GM20000 (cell line): ENCODE data around the gene POTEI.
"Not testable (repeated sequence)": the region's sequence is repeated elsewhere in the genome, so short reads cannot be mapped to it uniquely, and the experiment has no call there.

Experiments
- DNase-seq: peaks from one replicate; pipeline ENCODE4 v3.0.0; 2012; ENCODE audit warnings: low spot score
- CTCF ChIP-seq: IDR thresholded peaks from 2 replicates; pipeline ENCODE4 v1.5.1; 2012; ENCODE audit warnings: mild to moderate bottlenecking, control low read depth; ENCODE audit errors: extremely low read depth, missing control alignments

Gene POTEI

DNA sequence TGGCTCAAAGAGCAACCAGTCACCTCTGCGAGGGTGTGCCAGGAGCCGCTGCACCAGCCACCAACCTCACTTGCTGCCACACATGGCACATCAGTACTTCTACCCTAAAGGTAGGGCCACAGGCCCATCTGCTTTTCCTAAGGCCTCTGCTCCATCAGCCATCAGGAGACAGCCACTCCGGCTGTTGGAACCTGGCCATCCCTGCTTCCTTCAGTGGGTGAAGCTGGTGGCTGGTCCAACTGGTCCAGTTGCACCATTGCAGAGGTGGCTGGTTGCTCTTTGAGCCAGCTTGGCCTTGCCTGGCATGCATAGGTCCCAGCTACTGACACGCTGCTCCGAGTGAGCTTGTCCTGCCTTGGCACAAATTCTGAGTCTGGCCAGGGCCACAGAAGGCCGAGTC is 53.7 kb downstream of the POTEI start:
- DNase-seq: not testable (repeated sequence)

- DNase-seq: not testable (repeated sequence)
These were observed 54.4 kb downstream of the POTEI start for GRCh38 chr2:130454712-130455083.

DNA sequence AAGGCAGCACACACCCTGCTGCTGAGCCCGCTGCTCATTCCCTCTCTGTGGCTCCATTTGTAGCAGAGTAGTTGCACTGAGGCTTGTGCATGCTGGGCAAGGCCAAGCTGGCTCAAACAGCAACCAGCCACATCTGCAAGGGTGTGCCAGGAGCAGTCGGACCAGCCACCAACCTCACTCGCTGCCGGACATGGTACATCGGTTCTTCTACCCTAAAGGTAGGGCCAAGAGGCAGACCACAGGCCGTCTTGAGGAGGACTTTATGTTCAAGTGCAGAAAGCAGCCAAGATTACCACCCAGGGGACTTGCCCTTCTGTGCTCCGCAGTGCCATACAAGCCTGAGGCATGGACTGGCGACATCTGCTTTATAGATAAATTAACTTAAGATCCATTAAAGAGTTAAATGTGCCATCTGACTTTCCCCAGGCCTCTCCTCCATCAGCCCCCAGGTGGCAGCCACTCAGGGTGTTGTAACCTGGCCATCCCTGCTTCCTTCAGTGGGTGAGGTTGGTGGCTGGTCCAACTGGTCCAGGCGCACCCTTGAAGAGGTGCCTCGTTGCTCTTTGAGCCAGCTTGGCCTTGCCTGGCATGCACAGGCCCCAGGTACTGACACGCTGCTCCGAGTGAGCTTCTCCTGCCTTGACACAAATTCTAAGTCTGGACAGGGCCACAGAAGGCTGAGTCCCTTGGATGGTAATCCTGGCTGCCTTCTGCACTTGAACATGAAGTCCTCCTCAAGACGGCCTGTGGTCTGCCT is 55.0 kb downstream of the POTEI start:
- not testable (repeated sequence) for DNase-seq

- DNase-seq: not testable (repeated sequence)
These were observed 56.2 kb downstream of the POTEI start for GRCh38 chr2:130452897-130453296.

GRCh38 chr2:130451823-130452222 is 57.3 kb downstream of the POTEI start:
- DNase-seq: not testable (repeated sequence)

GRCh38 chr2:130451278-130451677 is 57.9 kb downstream of the POTEI start:
- DNase-seq: not testable (repeated sequence)

DNA sequence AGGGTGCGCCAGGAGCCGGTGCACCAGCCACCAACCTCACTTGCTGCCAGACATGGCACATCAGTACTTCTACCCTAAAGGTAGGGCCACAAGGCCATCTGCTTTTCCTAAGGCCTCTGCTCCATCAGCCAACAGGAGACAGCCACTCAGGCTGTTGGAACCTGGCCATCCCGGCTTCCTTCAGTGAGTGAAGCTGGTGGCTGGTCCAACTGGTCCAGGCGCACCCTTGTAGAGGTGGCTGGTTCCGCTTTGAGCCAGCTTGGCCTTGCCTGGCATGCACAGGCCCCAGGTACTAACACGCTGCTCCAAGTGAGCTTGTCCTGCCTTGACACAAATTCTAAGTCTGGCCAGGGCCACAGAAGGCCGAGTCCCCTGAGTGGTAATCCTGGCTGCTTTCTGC is 58.8 kb downstream of the POTEI start:
- DNase-seq: not testable (repeated sequence)

DNA sequence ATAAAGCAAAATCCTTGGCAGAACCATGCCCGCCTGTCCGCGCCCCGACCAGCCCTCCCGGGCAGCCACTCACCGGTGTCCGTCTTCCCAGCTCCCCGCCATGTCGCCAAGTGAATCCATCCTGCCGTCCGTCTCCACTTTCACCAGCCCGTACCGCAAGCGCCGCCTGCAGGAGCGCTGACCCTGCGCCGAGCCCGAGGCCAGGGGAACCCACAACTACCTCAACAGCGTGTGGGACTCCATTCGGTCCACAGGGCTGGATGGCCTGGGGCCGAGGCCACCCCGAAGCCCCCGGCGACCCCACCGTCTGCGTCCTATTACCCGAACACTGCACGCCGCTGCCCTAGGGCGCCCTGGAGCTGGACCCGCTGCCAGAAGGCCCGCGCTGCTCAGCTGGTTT is 81.5 kb downstream of the POTEI start:
- DNase-seq: not testable (repeated sequence)
- TF ChIP-seq CTCF: peak; percentile 24

DNA sequence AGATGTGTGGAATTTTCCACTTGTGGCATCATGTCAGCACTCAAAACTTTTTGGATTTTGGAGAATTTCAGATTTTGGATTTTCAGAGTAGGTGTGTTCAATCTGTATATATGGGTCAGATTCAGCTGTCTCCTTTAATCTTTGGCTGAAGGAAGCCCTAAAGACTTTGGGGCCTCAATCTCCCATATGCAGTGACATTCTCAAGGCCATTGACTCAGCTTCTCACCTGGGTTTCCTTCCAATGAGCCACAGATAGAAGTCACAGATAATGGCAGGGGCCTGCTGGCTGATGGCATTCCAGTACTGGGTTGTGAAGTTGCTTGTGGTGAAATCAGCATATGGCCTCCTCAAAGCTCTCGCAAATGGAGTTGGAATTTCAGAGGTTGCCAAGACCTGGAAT is 90.3 kb downstream of the POTEI start:
- DNase-seq: not testable (repeated sequence)

GRCh38 chr2:130416693-130417092 is 92.4 kb downstream of the POTEI start:
- not testable (repeated sequence) for DNase-seq
